ENCODE data around the gene ITPRIPL2. TPM values are rescaled to one million over a fixed set of nuclear protein-coding genes. Genes with fewer than 3 reads are reported as not detected.

Gene ITPRIPL2
- total RNA-seq, 1 experiment from 2014 or later = 17.8 TPM

DNA sequence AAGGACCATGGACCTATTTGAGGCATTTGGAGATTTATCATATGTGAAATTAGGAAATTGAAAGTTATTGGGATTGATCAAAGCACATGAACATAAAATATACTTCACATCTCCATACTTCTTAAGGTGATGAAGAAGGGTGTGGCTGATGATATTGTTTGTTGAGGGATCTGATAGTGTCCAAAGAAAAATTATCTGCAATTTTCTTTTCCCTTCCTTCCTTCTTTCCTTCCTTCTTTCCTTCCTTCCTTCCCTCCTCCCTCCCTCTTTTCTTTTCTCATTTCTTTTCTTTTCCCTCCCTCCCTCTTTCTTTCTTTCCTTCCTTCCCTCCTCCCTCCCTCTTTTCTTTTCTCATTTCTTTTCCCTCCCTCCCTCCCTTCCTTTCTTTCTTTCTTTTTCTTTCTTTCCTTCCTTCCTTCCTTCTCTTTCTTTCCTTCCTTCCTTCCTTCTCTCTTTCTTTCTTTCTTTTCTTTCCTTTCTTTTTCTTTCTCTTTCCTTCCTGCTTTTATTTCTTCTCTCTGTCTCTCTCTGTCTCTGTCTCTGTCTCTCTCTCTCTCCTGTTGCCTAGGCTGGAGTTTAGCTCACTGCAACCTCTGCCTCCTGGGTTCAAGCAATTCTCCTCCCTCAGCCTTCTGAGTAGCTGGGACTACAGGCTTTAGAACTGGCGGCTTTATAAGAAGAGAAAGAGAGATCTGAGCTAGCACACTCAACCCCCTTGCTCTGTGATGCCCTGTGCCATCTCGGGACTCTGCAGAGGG lies 20.9 kb upstream of the ITPRIPL2 start:
- no peak for DNase-seq (ENCODE audit: low spot score)
- in situ Hi-C loops (cut with HindIII; ENCODE audit: low sequenced_read_pairs) = no loop called here

DNA sequence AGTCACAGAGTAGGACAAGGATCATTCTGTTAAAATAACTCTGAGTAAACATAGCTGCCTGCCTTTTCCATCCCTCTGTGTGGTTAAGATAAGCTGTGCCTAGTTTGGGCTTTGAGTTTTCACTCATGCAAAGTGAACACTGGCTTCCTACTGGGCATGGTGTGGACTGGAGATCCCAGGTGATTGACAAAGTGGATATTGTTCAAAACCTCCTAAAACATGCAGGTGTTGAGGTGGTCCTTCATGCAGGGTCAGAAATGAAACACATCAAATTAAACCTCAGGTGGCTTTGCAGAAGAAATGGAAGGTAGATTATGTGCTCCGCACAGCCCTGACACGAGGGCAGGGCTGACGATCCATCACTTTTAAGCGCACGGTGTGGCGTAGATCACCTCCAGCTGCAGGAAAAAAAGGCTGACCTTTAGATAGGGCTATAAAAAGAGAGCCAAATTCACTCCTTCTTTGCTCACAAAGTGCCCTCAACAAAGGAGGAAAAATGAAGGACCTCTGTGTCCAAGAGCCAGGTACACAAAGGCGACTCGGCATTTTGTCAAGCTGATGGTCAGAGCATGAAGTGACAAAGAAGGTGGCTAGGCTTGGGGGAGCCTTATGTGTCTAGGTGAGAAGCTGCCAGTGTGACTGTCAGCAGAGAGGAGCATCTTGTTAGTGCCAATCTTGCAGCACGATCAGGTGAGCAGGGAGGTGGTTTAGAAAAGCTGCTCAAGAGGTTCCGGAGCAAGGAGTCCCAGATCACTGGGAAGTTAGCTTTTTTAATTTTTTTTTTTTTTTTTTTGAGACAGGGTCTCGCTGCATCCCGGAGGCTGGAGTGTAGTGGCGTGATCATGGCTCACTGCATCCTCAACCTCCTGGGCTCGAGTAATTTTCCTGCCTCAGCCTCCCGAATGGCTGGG lies 19.9 kb upstream of the ITPRIPL2 start:
- DNase-seq (ENCODE audit: low spot score) = no peak
- in situ Hi-C loops (cut with HindIII; ENCODE audit: low sequenced_read_pairs) = no loop called here

DNA sequence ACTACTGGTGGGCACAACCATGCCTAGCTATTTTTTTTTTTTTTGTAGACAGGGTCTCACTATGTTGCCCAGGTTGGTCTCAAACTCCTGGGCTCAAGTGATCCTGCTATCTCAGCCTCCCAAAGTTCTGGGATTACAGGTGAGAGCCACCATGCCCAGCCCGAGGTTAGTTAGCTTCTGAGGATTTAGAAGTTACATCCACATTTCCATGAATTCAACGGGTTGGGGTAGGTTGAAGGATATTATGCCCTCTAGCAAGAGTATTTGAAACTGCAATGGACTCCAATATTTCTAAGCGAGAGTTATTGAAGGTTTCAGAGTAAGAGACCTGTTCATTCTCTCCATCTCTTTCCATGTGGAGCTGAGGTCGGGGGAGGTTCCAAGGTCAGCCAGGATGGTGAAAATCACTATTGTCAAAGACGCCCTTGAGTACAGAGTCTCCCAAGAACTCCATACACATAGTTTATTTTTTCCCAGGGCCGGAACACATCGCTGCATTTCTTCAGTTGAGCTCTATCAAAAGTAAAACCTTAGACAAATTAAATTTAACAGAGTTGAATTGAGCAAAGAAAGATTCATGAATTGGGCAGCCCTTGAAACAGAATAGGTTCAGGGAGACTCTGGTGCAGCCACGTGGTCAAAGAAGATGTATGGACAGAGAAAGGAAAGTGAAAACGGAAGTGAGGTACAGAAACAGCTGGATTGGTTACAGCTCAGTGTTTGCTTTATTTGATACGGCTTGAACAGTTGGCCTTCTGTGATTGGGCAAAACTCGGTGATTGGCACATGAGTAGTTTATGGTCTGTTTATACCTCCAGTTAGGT lies 19.0 kb upstream of the ITPRIPL2 start:
- no peak for DNase-seq (ENCODE audit: low spot score)
- in situ Hi-C loops (cut with HindIII; ENCODE audit: low sequenced_read_pairs) = no loop called here

DNA sequence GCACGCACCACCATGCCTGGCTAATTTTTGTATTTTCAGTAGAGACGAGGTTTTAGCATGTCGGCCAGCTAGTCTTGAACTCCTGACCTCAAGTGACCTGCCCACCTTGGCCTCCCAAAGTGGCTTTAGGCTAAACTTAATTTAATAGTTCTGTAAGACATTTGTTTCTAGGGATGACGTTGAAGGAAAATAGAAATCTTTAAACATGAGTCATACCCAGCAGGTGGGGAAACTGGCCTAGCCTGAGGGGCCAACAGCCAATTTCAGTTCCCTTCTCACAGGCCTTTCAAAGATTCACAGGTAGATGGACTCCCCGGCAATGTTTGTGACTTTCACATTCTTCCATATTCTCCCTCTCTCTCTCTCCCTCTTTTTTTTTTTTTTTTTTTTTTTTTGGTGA lies 18.1 kb upstream of the ITPRIPL2 start:
- in situ Hi-C loops (cut with HindIII; ENCODE audit: low sequenced_read_pairs) = no loop called here
- DNase-seq (ENCODE audit: low spot score) = no peak

DNA sequence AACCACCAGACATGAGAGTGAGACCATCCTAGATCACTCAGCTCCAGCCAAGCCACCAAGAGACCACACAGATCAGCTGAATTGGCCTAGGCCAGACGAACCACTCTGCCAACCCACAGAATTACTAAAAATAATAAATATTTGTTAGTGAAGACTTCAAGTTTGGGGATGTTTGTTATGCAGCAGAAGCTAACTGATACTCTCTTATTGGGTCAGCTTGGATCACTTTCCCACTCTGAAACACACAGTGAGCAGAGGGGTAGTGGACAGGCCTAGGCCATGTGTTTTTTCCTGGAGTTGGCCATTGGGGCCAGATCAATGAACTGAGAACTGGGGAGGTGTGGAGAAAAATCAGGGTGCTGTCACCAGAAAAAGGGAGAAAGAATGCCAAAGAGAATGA lies 15.6 kb upstream of the ITPRIPL2 start:
- DNase-seq (ENCODE audit: low spot score) = no peak
- in situ Hi-C loops (cut with HindIII; ENCODE audit: low sequenced_read_pairs) = no loop called here

DNA sequence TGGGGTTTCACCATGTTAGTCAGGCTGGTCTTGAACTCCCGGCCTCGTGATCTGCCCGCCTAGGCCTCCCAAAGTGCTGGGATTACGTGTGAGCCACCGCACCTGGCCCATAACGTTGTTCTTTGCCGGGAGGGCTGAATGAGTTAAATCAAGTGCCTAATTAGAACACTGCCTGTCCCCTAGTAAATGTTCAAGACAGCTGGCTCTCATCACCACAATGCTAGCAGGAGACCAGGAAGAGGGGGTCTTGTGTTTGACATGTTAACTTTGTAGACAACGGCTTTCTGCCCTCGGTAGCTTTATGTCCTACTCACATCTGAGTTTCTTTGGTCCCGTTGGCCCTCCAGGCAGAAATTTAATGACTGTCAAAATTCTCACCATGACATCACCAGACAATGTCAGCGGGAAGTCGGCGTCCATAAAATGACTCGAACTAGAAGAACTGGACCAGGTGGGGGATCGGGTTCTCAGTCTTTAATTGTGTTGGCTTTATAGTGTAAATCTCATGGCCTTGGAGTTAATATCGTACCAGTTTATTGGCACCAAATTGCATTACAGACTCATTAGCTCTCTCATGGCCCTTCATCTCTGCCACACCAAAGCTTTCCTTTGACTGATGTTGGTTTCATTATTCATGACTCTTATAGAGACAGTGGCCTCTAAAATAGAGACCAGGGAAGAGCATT lies 11.4 kb upstream of the ITPRIPL2 start:
- no peak for DNase-seq (ENCODE audit: low spot score)

DNA sequence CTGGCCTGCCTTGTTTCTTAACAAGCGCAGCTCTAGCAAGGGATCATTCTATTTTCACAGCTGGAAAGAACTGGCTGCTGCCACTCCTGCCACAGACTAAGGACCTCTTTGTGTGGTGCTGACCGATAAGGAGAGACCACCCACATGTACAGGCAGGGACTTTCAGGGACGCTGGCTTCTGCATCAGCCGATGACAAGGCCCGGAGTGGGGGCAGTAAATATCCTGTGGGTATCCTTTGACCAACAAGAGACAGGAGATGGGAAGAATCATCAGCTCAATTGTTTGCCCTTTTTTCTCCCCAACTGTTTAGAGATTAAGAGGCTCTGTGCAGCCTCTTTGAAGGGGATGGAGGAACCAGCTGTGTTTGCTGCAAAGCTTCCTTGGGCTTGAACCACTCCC lies 9.2 kb upstream of the ITPRIPL2 start:
- DNase-seq (ENCODE audit: low spot score) = no peak
- in situ Hi-C loops (cut with HindIII; ENCODE audit: low sequenced_read_pairs) = no loop called here

More for the DNA sequence above, 11.4 kb upstream of the ITPRIPL2 start:
- in situ Hi-C loops (cut with HindIII; ENCODE audit: low sequenced_read_pairs) = no loop called here

DNA sequence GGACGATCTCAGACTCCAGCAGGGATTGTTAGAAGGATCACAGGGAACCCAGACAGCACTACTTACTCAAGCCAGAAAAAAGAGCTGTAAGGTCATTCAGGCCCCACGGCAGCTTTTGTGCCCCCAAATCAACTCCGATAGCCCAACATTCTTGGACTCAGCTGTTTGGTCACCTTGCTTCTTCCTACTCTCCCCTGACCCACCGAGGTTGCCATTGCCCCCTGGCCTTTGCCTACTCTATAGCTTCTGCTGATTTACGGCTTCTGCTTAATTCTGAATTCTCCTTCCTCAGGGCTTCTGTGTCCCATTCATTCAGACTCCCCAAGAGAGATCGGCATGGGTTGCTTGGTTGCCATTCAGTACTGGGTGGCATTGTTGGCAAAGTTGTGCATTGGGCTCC lies 8.6 kb upstream of the ITPRIPL2 start:
- no peak for DNase-seq (ENCODE audit: low spot score)
- in situ Hi-C loops (cut with HindIII; ENCODE audit: low sequenced_read_pairs) = no loop called here

DNA sequence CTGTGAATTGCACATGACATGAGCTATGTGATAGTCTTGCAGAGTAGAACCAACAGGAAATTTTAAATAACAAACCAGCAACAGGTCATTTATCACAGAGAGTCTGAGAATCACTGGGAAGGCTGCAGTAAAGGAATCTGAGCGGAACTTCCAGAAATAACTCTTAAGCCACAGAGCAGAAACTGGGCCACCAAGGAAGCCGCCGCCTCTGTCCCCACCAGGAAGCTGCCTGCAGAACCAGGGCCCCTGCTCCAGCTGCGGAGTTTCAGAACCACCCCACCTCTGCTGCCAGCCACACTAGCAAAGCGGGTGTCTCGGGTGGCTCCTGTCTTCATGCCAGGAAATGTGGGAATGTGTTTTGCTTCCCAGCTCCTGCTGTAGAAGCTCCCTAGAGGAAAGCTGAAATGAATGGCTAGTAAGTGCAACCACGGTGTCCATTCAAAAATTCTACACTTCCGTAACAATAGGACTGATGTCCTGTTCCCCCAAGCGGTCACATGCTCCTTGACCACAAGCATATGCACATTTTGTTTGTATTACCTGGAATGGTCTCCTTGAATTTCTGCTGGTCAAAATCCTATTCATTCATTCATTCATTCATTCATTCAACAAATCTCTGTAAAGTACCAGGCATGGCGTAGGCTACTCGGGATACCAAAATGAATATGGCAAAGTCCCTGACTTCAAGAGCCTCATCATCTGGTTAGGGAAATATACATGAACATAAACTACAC lies 7.7 kb upstream of the ITPRIPL2 start:
- in situ Hi-C loops (cut with HindIII; ENCODE audit: low sequenced_read_pairs) = no loop called here
- no peak for DNase-seq (ENCODE audit: low spot score)

DNA sequence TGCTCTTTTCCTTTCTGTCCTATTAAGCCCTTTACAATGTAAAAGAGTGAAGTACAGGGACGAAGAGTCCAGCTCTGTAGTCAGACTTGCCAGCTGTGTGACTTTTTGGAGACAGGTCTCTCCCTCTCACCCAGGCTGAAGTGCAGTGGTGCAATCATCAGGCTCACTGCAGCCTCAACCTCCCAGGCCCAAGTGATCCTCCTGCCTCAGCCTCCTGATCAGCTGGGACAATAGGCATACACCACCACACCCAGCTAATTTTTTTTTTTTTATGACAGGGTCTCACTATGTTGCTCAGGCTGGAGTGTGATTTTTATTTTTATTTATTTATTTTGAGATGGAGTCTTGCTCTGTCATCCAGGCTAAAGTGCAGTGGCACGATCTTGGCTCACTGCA lies 7.1 kb upstream of the ITPRIPL2 start:
- DNase-seq (ENCODE audit: low spot score) = no peak
- in situ Hi-C loops (cut with HindIII; ENCODE audit: low sequenced_read_pairs) = no loop called here

DNA sequence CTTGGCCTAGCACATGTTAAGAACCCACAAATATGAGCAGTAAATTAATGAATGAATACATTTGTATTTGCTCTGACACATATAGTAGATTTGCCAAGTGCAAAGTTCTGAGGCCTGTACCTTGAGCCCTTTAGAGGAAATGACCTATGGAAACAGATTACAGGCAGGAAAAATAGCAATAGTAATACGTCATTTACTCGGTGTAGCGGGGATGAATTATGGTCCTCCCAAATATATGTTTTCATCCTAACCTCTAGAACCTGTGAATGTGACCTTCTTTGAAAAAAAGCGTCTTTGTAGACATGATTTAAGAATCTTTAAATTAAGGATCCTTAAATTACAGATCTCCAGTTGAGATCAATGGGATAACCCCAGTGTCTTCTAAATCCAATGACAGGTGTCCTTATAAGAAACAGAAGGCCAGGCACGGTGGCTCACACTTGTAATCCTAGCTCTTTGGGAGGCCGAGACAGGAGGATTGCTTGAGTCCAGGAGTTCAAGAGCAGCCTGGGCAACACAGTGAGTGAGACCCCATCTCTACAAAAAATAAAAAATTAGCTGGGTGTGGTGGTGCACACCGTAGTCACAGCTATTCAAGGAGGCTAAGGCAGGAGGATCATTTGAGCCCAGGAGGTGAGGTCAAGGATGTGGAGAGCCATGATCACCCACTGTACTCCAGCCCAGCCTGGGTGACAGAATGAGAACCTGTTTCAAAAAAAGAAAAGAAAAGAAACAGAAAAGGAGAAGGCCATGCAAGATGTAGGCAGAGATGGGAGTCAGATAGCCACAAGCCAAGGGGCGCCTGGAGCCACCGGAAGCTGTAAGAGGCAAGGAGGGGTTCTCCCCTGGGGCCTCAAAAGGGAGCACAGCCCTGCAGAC lies 5.1 kb upstream of the ITPRIPL2 start:
- in situ Hi-C loops (cut with HindIII; ENCODE audit: low sequenced_read_pairs) = no loop called here
- no peak for DNase-seq (ENCODE audit: low spot score)

DNA sequence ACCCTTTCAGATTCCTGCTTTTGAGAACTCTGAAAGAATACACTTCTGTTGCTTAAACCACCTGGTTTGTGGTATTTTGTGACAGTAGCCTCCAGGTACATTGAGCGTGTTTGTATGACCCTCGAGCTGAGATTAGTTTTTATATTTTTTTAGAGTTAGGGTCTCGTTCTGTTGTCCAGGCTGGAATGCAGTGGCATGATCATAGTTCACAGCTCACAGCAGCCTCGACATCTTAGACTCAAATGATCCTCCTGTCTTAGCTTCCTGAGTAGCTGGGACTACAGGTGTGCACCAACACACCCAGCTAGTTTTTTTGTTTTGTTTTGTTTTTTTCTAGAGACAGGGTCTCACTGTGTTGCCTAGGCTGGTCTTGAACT lies 4.5 kb upstream of the ITPRIPL2 start:
- in situ Hi-C loops (cut with HindIII; ENCODE audit: low sequenced_read_pairs) = no loop called here
- no peak for DNase-seq (ENCODE audit: low spot score)

DNA sequence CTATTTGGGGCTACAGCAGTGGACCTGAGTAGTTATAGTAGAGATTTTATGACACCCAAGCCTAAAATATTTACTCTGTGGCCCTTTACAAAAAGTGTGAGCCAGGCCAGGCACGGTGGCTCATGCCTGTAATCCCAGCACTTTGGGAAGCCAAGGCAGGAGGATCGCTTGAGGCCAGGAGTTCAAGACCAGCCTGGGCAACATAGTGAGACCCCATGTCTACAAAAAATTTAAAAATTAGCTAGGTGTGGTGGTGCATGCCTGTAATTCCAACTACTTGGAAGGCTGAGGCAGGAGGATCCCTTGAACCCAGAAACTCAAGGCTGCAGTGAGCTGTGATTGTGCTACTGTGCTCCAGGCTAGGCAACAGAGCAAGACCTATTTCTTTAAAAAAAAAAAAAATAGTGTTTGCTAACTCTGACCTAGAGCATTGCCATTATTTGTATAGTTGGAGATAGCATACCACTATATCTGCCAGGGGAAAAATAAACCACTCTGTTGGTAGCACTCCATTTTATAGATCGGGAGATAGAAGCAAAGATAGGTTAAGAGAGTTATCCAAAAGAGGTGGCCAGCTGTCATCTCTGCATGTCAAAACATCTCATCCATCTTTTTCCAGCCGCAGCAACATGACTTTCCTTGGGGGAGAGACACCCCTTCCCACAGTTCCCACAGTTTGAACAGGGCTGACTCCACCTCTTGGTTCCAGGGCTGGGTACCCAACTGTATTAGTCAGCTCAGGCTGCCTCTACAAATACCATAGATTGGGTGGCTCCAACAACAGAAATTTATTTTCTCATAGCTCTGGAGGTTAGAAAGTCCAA lies 3.0 kb upstream of the ITPRIPL2 start:
- DNase-seq (ENCODE audit: low spot score) = no peak
- in situ Hi-C loops (cut with HindIII; ENCODE audit: low sequenced_read_pairs) = no loop called here

DNA sequence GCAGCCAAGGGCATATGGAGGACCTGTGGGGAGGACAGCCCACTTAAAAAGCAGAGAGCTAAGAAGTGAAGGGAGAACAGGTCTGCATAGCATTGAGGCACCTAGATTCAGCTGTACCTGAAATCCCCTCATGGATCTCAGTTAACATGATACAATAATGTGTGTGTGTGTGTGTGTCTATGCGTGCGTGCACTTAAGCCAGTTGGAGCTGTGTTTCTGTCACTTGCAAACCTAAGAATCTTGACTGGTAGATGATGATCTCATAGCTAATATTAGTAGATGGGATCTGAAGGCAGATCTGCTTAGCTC lies 1.7 kb upstream of the ITPRIPL2 start:
- no peak for DNase-seq (ENCODE audit: low spot score)
- in situ Hi-C loops (cut with HindIII; ENCODE audit: low sequenced_read_pairs) = no loop called here

DNA sequence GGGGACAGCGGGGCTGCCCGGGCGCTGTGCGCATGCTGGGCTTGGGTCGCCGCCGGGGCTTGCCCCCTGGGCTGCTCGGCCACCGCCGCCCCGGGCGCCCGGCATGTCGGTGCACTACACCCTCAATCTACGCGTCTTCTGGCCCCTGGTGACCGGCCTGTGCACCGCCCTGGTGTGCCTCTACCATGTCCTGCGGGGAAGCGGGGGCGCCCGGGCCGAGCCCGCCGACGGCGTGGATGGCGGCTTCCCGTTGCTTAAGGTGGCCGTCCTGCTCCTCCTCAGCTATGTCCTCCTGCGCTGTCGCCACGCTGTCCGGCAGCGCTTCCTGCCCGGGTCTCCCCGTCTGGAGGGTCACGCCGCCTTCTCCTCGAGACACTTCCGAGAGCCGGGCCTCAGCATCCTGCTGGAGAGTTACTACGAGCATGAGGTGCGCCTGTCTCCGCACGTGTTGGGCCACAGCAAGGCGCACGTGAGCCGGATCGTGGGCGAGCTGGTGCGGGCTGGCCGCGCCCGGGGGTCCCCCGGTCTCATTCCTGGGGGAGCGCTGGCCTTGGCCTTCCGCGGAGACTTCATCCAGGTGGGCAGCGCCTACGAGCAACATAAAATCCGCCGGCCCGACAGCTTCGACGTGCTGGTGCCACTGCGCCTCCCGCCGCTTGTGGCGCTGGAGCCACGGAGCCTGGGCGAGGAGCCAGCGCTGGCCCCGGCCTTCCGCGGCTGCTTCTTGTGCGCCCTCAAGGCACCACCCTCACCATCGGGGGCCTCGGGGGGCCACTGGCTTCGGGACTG lies 789 bp downstream of the ITPRIPL2 start:
- in situ Hi-C loops (cut with HindIII; ENCODE audit: low sequenced_read_pairs) = loop anchor here (5.0 kb wide), 1 partner anchor 142 kb away; no protein-coding TSS in a partner anchor
- DNase-seq (ENCODE audit: low spot score) = no peak

Measured in G401 (cell line).